Neural progenitor cell (in vitro differentiated cells): ENCODE data around the gene SAMD4A.

ENCODE experiments used
- EZH2 ChIP-seq: fragments of 200-600 bp; sonication (generic); IDR thresholded peaks from 2 replicates; pipeline ENCODE4 v1.6.1; 2017; ENCODE audit warnings: antibody characterized with exemption, mild to moderate bottlenecking, moderate library complexity
- TF ChIP-seq, protein P1 (sequence below): fragments of 200-600 bp; sonication (generic); IDR thresholded peaks from 2 replicates; pipeline ENCODE4 v1.5.1; 2017; ENCODE audit warnings: antibody characterized with exemption, mild to moderate bottlenecking

GRCh38 chr14:54570631-54571415 is 3.9 kb downstream of the SAMD4A start:
- TF ChIP-seq, protein P1, sequence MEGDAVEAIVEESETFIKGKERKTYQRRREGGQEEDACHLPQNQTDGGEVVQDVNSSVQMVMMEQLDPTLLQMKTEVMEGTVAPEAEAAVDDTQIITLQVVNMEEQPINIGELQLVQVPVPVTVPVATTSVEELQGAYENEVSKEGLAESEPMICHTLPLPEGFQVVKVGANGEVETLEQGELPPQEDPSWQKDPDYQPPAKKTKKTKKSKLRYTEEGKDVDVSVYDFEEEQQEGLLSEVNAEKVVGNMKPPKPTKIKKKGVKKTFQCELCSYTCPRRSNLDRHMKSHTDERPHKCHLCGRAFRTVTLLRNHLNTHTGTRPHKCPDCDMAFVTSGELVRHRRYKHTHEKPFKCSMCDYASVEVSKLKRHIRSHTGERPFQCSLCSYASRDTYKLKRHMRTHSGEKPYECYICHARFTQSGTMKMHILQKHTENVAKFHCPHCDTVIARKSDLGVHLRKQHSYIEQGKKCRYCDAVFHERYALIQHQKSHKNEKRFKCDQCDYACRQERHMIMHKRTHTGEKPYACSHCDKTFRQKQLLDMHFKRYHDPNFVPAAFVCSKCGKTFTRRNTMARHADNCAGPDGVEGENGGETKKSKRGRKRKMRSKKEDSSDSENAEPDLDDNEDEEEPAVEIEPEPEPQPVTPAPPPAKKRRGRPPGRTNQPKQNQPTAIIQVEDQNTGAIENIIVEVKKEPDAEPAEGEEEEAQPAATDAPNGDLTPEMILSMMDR: no peak
- no peak for TF ChIP-seq EZH2
